HuH-7 (cell line): ENCODE results near the gene IFFO2.

Source experiments
- DNase-seq: peaks from one replicate; pipeline ENCODE4 v3.0.0; 2011; ENCODE audit warnings: low spot score

IFFO2 gene

DNA sequence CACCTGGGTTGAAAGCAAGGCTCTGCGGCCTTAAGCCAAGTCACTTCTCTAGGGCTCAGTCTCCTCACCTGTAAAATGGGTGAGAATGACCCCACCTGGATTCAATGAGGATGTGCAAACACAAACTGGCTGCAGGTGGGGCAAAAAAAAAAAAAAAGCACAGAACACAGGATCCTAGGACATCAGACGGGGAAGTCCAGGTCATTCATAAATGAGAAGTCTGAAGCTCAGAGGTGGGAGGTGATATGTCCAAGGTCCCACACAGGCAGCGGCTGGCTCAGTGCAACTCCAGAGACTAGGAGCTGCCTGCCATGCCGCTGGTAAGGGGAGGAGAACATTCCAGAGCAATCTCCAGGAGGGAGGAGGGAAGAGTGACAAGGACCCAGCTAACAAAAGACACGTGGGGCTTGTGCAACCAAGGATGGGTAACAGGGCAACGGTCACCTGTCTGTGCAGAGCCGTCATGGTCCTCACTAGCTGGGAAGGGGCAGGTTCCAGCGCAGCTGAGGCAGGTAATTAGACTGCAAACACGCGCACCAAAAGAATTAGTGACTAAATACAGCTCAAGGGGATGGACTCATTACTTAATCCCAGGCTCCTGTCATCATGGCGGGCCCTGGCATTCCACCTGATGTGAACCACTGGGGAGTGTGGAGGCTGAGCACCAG is 19.5 kb downstream of the IFFO2 start:
- no peak for DNase-seq

DNA sequence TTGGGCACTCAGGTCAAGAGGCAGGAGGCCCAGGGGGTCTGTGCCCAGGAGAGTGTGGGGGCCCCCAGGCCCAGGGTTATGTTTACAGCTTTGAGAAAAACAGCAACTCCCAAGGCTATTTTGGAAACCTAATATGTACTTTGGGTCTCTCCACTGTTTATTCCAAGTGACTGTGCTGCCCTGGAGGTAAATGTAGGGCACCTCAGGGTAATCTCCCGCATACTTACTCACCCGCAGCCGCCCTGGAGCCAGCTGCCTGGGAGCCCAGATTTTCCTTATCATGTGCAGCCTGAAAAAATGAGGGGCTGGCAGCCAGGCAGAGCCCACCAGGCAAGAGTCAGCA is 20.0 kb downstream of the IFFO2 start:
- DNase-seq, result no peak

DNA sequence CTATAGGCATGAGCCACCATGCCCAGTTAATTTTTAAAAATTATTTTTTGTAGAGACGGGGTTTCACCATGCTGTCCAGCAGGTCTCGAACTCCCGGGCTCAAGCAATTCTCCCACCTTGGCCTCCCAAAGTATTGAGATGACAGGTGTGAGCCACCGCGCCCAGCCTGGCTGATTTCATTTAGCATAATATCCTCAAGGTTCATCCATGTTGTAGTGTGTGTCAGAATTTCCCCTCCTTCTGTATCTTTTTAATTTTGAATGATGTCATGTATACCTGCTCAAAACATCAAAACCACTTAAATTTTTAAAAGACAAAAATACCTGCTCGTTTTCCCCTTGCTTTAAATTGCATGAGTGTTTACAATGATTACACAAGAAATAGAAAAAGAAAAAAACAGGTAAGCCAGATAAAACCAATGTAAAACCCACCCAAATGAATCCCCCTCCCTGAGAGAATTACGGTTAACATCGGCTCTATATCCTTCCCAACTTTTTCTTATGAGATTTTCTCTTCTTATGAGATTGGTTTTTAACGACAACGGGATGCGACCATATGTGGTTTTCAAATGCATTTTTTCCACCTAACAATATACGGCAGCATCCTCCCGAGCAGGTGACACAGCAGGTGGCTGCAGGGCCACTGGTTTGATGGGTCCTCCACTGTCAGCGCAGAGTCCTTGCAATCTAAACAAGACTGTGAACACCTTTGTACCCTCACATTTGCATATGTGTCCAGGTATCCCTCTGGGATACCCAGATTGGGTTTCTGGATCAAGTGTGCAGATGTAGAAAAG is 22.1 kb downstream of the IFFO2 start:
- DNase-seq, result no peak

DNA sequence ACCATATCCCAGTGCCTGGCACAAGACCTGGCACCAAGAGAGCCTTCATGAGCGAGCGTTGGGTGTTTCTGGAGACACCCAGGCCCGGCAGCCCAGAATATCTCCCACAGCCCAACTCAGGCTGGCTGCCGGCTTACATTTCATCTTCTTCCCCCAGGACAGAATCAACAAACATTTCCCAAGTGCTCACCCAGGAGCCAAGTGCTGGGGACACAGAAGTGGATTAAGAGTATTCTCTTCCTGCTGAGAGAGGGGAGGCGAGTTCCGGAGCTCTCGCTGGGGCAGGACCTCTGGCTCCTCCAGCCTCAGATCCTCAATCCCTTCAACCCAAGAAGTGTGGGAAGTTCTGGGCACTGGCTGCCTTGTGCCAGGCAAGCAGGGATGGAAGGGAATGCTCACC is 23.6 kb downstream of the IFFO2 start:
- DNase-seq, result no peak

DNA sequence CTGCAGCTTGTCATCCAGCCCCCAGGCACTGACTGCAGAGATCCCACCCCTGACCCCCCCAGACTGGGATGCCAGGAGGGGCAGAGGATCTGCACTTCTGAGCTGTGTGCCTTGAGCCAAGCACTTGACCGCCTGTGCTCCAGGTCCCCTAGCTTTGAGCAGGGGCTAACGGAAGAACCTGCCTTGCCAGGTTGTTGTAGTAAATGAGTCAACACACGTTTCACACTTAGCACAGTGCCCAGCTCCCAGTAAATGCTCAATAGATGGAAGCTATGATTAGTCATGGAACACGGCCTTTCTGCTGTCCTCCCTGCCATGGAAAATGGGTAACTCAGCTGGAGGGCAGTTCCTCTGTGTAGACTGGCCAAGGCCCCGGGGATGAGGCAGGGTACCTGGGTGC is 24.1 kb downstream of the IFFO2 start:
- DNase-seq, result no peak

DNA sequence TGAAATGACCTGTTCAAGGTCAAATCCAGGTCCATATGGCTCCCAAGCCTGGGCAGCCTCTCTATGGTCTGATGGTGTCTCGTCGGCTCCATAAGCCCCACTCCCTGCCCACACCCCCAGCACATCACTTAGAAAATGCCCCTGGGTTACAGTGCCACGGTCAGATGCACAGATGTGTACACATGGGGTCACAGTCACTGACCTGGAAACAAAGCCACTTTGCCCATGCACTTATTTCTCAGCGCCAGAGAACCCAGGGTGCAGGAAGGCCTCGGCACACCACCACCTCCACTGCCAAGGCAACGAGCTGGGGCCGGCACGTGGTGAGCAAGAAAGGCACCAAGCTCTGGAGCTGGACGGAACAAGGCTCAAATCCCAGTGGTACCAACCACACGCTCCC is 24.7 kb downstream of the IFFO2 start:
- DNase-seq, result no peak

DNA sequence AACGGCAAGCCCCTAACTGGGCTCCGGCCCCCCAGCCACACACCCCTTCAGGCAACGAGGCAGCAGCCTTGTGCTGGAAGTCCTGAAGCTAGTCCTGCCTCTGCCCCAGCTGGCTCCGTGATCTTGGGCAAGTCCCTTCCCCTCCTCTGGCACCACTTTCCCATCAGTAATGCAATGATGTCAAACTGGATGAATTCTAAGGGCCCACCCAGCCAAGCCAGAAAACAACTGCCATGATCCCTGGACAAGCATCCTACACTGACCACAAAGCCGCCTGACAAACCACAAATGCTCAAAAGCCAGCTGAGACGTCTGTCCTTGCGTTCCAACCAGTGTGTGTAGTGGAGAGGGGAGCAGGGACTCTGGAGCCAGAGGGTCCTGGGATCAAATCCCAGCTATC is 26.8 kb downstream of the IFFO2 start:
- DNase-seq, result no peak

DNA sequence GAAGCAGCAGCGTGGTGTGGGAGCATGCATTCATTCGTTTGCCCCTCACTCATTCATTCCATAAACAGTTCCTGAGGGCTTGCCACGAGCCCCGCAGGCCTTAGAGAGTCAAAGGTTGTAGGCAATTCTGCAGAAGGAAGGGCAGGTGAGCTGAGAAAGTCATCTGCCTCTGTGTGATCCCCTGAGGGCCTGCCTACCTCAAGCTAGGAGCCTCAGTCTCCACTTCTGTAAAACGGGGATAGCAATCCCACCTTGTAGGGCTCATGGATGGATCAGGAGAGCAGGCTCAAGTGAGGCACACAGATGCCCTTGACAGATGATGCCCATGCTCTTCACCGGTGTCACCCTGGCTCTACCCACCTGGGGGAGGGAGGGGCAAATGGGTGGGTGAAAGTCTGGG is 27.5 kb downstream of the IFFO2 start:
- DNase-seq, result no peak

DNA sequence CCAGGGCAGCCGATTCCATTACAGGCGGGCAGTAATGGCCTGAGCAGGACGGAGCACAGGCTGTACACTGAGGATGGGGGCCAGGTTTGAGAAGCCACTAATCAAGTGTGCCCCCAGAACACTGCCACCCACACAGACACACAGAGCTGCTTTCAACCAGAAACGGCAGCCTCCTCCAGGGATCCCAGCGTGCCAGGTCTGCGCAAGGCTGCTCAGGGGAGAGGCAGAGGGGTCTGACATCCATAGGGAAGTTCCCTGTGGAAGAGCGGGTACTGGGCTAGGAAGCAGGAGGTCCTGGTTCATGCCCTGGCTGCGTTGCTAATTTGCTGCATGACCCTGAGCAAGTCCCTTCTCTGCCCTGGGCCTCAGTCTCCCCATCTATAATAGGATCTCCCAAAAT is 28.1 kb downstream of the IFFO2 start:
- DNase-seq, result no peak

DNA sequence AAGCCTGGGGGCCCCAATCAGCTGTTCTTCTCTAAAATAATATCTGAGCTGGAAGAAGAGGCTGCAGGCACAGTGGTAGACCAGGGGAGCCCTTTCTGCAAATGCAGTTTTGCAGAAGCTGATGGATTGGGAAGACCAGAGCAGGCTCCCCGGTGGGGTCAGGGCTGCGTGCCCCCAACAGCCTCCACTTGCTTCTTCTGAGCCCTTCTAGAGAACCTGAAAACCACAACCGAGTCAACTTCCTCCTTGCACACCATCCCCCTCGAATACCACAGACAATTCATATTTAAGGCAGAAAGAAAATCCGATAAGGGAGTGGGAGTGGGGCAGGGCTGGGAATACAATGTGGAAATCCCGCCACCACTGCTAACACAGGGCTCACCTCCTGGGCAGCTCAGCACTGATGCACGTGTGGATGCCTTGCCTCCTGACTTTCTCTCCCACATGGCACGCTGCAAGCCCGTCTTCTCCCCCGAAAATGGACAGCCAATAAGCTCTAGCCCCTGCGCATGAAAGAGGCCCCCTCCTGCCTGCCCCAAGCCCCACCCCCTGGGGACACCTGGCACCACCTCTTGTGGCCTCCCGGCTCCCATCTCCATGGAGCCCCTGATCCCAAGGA is 28.7 kb downstream of the IFFO2 start:
- DNase-seq, result no peak

DNA sequence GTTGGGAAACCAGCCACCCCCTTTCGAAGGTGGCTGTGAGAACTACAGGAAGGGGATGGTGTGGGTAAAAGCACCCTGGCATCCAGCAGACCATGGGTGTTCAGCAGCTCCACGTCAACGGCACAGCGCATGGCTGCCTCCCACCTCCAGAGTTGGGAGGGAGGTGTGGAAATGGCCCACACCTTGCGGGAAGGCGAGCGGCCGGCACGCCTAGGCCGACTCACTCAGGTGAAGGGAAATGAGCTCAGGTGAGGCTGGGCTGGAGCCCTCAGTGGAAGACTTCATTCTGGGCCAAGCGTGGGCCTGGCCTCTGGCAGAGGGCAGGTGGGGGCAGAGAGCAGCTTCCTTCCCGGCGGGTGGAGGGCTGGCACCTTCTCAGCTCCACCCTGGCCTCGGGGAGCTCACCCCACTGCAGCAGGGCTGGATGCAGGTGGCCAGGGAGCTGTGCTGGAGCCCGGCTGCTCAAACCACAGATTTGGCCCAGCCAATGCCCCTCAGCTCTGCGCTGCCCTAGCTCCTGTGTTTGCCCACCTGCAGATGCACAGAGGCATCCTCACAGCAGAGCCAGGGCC is 29.3 kb downstream of the IFFO2 start:
- DNase-seq, result no peak

DNA sequence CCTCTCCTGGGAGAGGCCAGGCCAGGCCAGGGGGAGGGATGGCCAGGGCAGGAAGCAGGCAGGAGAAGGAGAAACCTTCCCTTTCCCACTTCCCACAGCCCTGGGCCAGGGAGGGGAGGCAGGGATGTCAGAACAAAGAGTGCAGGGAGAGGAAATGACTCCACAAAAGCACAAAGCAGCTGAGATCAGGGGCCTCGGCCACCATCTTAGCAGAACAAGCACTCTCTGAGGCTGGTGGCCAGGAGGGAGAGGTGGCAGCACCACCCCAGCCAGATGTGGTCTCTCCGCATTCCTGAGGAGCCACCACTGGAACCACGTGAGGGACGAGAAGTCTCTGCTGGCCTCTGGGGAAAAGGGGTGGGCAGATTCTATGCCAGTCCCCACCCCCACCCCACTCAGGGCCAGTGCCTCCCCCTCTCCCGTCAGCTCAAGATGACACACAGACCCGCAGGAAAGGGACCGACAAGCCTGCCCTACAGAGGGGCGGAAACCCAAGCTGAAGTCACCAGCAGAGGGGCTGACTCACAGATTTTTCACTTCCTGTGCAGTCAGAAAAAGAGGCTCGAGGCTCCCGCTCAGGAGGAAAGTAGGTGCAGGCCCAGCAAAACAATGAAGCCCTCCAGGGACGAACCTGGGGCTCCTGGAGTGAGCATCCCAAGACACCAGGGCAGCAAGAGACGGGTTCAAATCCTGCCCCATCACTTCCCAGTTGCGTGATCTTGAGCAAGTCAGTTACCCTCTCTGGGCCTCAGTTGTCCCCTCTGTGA is 30.0 kb downstream of the IFFO2 start:
- no peak for DNase-seq

DNA sequence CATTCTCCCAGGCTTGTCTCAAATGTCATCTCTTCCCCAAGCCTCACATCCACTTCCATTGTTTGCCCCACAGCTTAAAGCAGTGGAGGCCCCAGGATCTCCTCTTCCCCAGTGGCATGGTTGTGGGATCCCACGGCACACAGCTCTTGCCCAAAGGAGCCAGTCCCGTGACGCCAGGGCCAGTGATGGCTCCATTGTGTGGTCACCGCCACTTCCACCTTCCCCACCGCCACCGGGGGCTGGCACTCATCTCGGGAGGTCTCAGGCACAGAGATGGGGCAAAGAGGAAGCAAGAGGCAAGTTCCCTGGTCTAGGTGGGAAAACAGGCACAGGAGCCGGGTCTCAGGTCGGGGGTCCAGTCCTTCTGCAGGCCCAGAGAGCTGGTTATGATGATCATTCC is 31.2 kb downstream of the IFFO2 start:
- no peak for DNase-seq

DNA sequence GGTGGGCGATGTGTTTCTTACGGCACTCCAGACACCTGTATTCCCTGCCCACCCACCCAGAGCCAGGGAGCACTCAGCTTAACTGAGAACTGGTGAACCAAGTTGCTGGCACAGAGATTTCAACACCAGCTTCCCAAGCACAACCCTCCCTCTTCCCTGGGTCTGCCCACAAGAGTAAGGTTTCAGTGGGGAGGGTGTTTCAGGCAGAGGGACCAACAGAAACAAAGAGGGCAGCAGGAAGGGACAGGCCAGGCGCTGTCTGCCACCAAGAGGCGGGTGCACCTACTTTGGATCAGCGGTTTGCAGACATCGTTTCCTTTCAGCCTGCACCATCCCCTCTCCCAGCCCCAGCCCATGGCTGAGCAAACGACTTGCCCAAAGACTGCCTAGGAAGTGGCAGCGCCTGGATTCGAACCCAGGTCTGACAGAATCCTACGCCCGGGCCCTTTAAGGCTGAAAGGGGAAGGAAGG is 32.2 kb downstream of the IFFO2 start:
- no peak for DNase-seq

DNA sequence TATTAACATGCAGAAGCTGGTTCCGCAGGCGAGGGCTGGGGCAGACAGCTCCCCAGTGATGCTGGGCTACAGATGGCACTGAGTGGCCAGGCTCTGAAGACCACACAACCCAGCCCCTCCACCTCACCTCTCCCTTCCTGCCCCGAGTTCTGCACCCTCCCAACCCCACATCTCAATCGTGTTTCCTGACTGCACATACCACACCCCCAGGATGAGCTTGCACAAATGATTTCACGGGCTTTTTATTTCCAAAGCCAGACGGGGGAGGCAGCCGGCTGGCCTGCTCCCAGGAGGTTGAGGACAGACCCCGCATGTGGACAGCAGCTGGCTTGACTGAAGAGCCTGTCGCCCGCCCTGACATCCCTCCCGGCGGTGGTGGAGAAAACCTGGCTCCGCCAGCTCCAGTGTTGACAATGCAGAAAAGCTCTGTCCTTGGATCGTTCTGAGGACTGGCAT is 32.7 kb downstream of the IFFO2 start:
- DNase-seq, result no peak

DNA sequence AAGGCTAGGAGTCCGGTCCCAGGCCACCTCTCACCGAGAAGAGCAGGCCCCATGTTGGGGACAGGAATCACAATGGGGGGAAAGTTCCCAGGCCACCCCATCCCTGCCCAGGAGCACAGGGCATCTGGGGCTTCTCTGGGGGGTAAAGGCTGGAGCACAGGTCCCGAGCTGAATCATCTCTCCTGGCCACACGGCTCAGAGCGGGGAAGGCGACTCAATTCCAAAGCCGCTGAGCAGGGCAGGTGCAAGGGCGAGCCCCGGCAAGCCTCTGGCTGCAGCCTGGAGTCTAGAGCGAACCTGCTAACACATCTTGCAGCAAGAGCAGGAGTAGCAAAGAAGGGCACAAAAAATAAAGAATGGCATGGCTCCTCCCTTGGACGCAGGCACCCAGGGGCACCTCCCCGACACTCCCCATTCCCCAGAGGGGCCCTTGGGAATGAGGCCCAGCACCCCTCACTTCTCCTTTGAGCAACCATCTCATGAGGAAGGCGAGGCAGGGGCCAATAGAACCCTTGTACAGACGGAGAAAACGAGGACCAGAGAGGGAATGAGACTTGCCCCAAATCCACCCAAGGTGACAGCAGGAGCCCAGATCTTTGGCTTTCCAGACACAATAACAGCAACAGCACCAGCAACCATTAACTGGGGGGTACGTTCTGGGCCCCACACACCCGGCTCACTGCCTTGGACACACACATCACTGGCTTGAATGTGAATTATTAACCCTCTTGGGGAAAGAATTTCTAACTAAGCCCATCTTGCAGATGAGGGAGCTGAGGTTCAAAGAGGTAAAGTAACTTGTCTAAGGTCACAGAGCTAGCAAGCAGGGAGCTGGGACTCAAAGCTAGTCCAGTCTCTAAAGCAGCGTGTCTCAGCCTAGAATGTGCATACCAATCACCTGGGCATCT is 33.4 kb downstream of the IFFO2 start:
- no peak for DNase-seq

DNA sequence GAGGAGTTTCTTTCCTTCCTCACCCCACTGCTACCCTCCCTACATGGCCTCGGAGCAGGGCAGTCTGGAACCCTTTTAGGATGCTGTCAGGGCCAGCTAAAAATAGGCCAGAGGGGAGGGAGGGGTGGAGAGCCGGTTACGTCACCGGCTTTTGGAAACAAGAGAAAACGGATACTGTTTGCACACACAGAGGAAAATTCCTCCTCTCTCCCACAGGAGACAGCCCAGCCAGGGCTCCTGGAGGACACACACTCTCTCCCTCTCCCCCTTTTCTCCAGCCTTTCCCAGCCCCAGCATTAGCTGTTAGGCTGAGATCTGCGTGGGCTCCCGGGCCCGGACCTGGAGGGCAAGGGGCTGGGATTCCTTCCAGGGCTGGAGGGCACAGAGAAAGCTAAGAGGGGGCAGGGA is 34.2 kb downstream of the IFFO2 start:
- DNase-seq, result peak; percentile 61

DNA sequence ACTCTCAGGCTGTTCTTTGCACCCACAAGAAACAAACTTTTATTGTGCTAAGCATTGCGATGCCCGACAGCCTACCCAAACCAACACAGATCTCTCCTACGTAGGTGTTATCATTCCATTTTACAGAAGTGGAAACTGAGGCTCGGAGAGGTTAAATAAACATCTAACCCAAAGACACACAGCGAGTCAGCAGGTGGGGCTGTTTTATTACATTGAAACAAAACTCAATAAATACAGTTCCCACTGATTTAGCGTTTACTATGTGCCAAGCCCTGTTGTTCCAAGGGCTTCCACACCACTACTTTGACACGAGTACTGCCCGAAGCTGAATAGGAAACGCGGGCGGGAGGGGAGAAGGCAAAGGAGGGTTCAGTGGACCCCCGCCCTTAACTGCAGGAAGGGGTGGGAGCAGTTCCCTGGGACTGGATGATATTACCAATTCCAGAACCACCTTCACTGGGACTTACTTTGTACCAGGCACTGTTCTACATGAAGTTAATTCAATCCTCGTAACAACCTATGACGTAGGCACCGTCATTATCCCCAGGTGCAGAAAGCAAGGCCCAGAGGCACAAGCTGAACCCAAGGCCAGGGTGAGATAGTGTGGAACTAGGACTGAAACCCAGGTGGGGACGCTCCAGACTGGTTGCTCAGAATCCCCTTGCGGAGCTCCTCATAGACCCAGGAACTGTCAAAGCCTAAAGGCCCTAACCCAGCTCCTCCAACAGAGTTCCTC is 34.8 kb downstream of the IFFO2 start:
- no peak for DNase-seq

DNA sequence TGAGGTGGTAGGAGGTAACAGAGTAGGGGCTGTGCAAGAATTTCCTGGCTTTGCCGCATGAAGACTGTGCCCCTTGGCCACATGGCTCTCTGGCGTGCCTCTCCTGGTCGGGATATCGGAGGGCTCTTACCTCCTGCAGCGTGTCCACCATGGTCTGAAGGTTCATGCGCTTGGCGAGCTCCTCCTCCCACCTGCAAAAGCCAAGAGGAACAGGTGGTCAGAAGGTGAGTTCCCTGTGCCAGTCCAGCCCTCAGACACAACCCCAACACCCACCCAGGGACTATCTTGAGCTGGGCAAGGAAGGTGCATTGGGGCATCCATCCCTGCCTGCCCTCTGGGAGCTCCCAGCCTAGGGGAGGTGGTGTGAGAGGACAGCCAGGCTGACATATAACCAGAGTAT is 35.5 kb downstream of the IFFO2 start:
- no peak for DNase-seq

DNA sequence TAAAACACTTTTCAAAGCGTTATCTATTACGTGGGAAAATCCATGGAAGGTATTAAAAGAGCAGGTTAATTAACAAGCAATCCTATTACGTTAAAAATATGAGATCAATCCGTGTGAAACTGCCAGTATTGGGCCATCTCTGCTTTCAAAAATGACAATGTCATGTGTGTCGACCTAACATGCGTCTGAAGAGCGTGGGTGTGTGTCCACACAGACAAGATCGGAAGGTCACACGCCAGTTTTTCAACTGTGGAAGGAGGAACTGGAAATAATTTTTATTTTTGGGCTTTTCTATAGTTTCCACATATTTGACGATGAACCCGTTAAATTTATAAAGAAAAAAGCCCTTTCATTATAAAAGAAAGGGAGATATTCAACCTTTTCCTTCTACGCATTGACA is 36.5 kb downstream of the IFFO2 start:
- DNase-seq, result no peak
